K562 (cell line): Measurements from ENCODE around the gene ETV4. TPM values are rescaled to one million over a fixed set of nuclear protein-coding genes. Genes with fewer than 3 reads are reported as not detected.

Source experiments
- ATAC-seq: fragments of 200-7000 bp; cut with Tn5 transposase; 3 replicates; pipeline ENCODE4 v1.9.1; 2020; ENCODE audit warnings: moderate library complexity
- BruUV-seq: library from RNA; stranded (reverse); fragments of 400-500 nt; replicated peaks from 2 replicates; lab custom pipeline; 2021; lab: Mats Ljungman, UMichigan
- CTCF ChIA-PET: fragments of 300-600 bp; formaldehyde crosslinking; extraction: SDS; loops from one replicate; lab custom pipeline; 2021; ENCODE audit warnings: low intra/inter-chr PET ratio; lab: Yijun Ruan, JAX
- POLR2A ChIA-PET: fragments of 300-600, 350-650 bp; sonication (Branson Sonifier 250); formaldehyde crosslinking; extraction: SDS; loops from one replicate; lab custom pipeline; 2021; ENCODE audit warnings: antibody characterized with exemption, inconsistent platforms; lab: Yijun Ruan, JAX
- DNase-seq, 4 experiments: peaks; one replicate each; pipeline versions ENCODE4 v3.0.0 to v3.0.0-alpha.2; 2011 to 2018; ENCODE audit warnings: low spot score in 3 of 4, mixed read lengths in 3 of 4; ENCODE audit errors: extremely low read depth in 1 of 4
- FAIRE-seq: peaks from 2 replicates; lab custom pipeline; 2011; peaks lifted over from hg19 to GRCh38; lab: Jason Lieb, UNC
- H2AFZ ChIP-seq: 2 replicates; pipeline ENCODE4 v1.6.0; 2011; ENCODE audit warnings: low read depth, low read length, control low read depth, inconsistent platforms
- H3K27ac ChIP-seq: fragments of 200-600 bp; 3 replicates; pipeline ENCODE4 v1.8.0; 2011; ENCODE audit warnings: low read depth, mild to moderate bottlenecking, control low read depth, inconsistent platforms, low read length, moderate library complexity, mixed read lengths; ENCODE audit errors: extremely low read depth
- H3K27me3 ChIP-seq, 2 experiments: fragments of 300-600 bp in 1 of 2; 2 replicates in 1 of 2; 3 replicates in 1 of 2; pipeline versions ENCODE4 v1.6.0 to v1.8.0; 2011; ENCODE audit warnings: inconsistent platforms in 2 of 2, low read length in 2 of 2, mild to moderate bottlenecking in 1 of 2, mixed read lengths in 1 of 2, moderate library complexity in 1 of 2; ENCODE audit not compliant: control insufficient read depth in 2 of 2, insufficient read depth in 2 of 2
- H3K36me3 ChIP-seq: fragments of 300-600 bp; 3 replicates; pipeline ENCODE4 v1.8.0; 2011; ENCODE audit warnings: mild to moderate bottlenecking, low read length, inconsistent platforms; ENCODE audit not compliant: control insufficient read depth, insufficient read depth
- H3K4me1 ChIP-seq, 2 experiments: fragments of 200-600 bp in 1 of 2; replicated peaks in 1 of 2; 2 replicates in 1 of 2; 3 replicates in 1 of 2; pipeline versions ENCODE4 v1.5.1 to v1.8.0; 2011; ENCODE audit warnings: inconsistent platforms in 2 of 2, low read length in 2 of 2, mild to moderate bottlenecking in 1 of 2, mixed read lengths in 1 of 2, moderate library complexity in 1 of 2; ENCODE audit not compliant: control insufficient read depth in 2 of 2, insufficient read depth in 2 of 2
- H3K4me2 ChIP-seq: 2 replicates; pipeline ENCODE4 v1.6.1; 2011; ENCODE audit warnings: low read length, control low read depth, inconsistent platforms, mixed read lengths; ENCODE audit not compliant: insufficient read depth
- H3K4me3 ChIP-seq: fragments of 200-600 bp; sonication (generic), shearing (Covaris generic); 2 replicates; pipeline ENCODE4 v1.5.1; 2016; ENCODE audit warnings: control low read depth, inconsistent platforms
- H3K79me2 ChIP-seq: fragments of 200-600 bp; 3 replicates; pipeline ENCODE4 v1.8.0; 2011; ENCODE audit warnings: low read length, inconsistent platforms; ENCODE audit not compliant: control insufficient read depth, insufficient read depth
- H3K9ac ChIP-seq, 2 experiments: 2 replicates each; pipeline versions ENCODE4 v1.6.0 to v1.6.1; 2011; ENCODE audit warnings: low read depth in 2 of 2, low read length in 2 of 2, control low read depth in 1 of 2, inconsistent platforms in 1 of 2, mild to moderate bottlenecking in 1 of 2, mixed read lengths in 1 of 2; ENCODE audit not compliant: insufficient read depth in 1 of 2
- H3K9me1 ChIP-seq: one replicate; pipeline ENCODE4 v1.6.0; 2011; ENCODE audit warnings: inconsistent platforms, mild to moderate bottlenecking, low read length, moderate library complexity; ENCODE audit not compliant: control insufficient read depth, insufficient read depth
- H3K9me3 ChIP-seq: replicated peaks from 2 replicates; pipeline ENCODE4 v1.5.1; 2011; ENCODE audit warnings: low read depth, low read length, inconsistent platforms; ENCODE audit not compliant: control insufficient read depth, insufficient read depth
- H4K20me1 ChIP-seq: replicated peaks from 2 replicates; pipeline ENCODE4 v1.6.1; 2011; ENCODE audit warnings: low read length, inconsistent platforms, mixed read lengths; ENCODE audit not compliant: control insufficient read depth, insufficient read depth
- MLLT1 ChIP-seq, 2 experiments: fragments of 450-650 bp; IDR thresholded peaks; 2 replicates each; pipeline ENCODE4 v1.6.1; 2016
- NELFE ChIP-seq: IDR thresholded peaks from 2 replicates; pipeline ENCODE4 v1.6.1; 2011; ENCODE audit warnings: mild to moderate bottlenecking; ENCODE audit not compliant: insufficient read depth, insufficient read length
- PHTF2 ChIP-seq: fragments of 250-450 bp; sonication (Bioruptor Pico); IDR thresholded peaks from 2 replicates; pipeline ENCODE4 v1.5.0; 2021; ENCODE audit warnings: mild to moderate bottlenecking
- PTBP1 ChIP-seq: fragments of 200-400 bp; formaldehyde crosslinking; IDR thresholded peaks from 2 replicates; pipeline ENCODE4 v1.6.1; 2017; ENCODE audit warnings: low read depth, low read length
- SP1 ChIP-seq: sonication (generic); formaldehyde crosslinking; IDR thresholded peaks from 2 replicates; pipeline ENCODE4 v1.8.1; 2022; ENCODE audit warnings: mild to moderate bottlenecking, missing genetic modification reagents
- SRSF1 ChIP-seq: fragments of 200-400 bp; formaldehyde crosslinking; IDR thresholded peaks from 2 replicates; pipeline ENCODE4 v1.6.1; 2017; ENCODE audit warnings: mild to moderate bottlenecking, low read depth, low read length, moderate library complexity
- TAF9B ChIP-seq: fragments of 450-650 bp; IDR thresholded peaks from 2 replicates; pipeline ENCODE4 v1.6.1; 2018; ENCODE audit warnings: mild to moderate bottlenecking; ENCODE audit not compliant: partially characterized antibody
- ZBTB8A ChIP-seq: fragments of 450-650 bp; IDR thresholded peaks from 2 replicates; pipeline ENCODE4 v1.6.1; 2018; ENCODE audit warnings: mild to moderate bottlenecking, moderate library complexity; ENCODE audit not compliant: partially characterized antibody
- ZNF23 ChIP-seq: fragments of 250-450 bp; sonication (Bioruptor Pico); IDR thresholded peaks from 2 replicates; pipeline ENCODE4 v1.4.0; 2020; ENCODE audit warnings: mild to moderate bottlenecking
- ZNF707 ChIP-seq: fragments of 250-450 bp; sonication (Bioruptor Pico); conservative IDR thresholded peaks from 2 replicates; pipeline ENCODE4 v1.8.0; 2022; ENCODE audit warnings: inconsistent platforms, mild to moderate bottlenecking, moderate library complexity
- WGBS: fragments of 100-300 bp; shearing (Covaris generic); methylation state at CpG from one replicate; pipeline ENCODE4 v1.1.6; 2016; ENCODE audit warnings: low coverage, mixed read lengths; ENCODE audit not compliant: insufficient coverage; ENCODE audit errors: missing lambda C conversion rate; 5-methylcytosine and 5-hydroxymethylcytosine counted together
- in situ Hi-C: fragments of 300-500 bp; cut with MboI; formaldehyde crosslinking; loops from 4 replicates; pipeline ENCODE4 v1.15.0; 2018; ENCODE audit warnings: inconsistent platforms, mixed read lengths
- intact Hi-C: fragments of 100-400 bp; cut with micrococcal nuclease; formaldehyde crosslinking; loops from 2 replicates; pipeline ENCODE4 v1.14.2; 2022
- polyA plus RNA-seq, 8 experiments: library from polyadenylated mRNA; depleted of rRNA in 4 of 8; stranded (reverse) in 5 of 8; unstranded in 3 of 8; fragments of >200 nt; fragmentation: Nextera tagmentation in 2 of 8; fragmentation: Illumina TruSeq in 1 of 8; extraction: Ambion mirVana in 2 of 8; extraction: Trizol in 1 of 8; gene quantifications; 2 replicates each; pipeline versions ENCODE4 v1.2.1 to v1.2.3, GENCODE V29; 2011 to 2014; ENCODE audit warnings: inconsistent platforms in 1 of 8, missing spikeins in 1 of 8
- total RNA-seq, 7 experiments: library from RNA; depleted of rRNA in 6 of 7; stranded (reverse); fragments of >200 nt in 6 of 7; fragmentation: Illumina TruSeq in 2 of 7; extraction: Trizol in 2 of 7; gene quantifications; 2 replicates each; pipeline versions ENCODE4 v1.2.1 to v1.2.3, GENCODE V29; 2011 to 2021; ENCODE audit warnings: low replicate concordance in 1 of 7
- TF ChIP-seq, protein P1 (sequence below): fragments of 150-350 bp; conservative IDR thresholded peaks from 2 replicates; pipeline ENCODE4 v1.6.1; 2014; ENCODE audit warnings: low read length
- TF ChIP-seq, protein P2 (sequence below), 2 experiments: fragments of 450-650 bp in 1 of 2; IDR thresholded peaks; 2 replicates each; pipeline ENCODE4 v1.6.1; 2011 to 2017; ENCODE audit warnings: low read depth in 2 of 2, antibody characterized with exemption in 1 of 2, borderline replicate concordance in 1 of 2, low read length in 1 of 2, mild to moderate bottlenecking in 1 of 2, mixed read lengths in 1 of 2; ENCODE audit not compliant: control insufficient read depth in 1 of 2

Gene ETV4
- total and polyA plus RNA-seq, 9 of the 15 experiments (the other 6 are each of a cell fraction or from before 2014, with no cell fraction given), result 5.5 to 66.3 (median 28.2) TPM

- ATAC-seq (peak; percentile 98), FAIRE-seq (peak; percentile 98), DNase-seq (peak; percentile 91 to 97 (median 94))
- Histone ChIP-seq H3K9me1 (no peaks in the 10 kb centered on the region), H3K9ac (peak within 1 kb of the TSS; percentile 82 to 98), H3K79me2 (peaks cover 39% of the 10 kb centered on the region), H3K9me3 (no peaks in the 10 kb centered on the region), H4K20me1 (no peaks in the 10 kb centered on the region), H2AFZ (peak within 1 kb of the TSS; percentile 100), H3K27me3 (no peaks in the 10 kb centered on the region), H3K36me3 (no peaks in the 10 kb centered on the region), H3K4me2 (peak within 1 kb of the TSS; percentile 97), H3K4me3 (peak within 1 kb of the TSS; percentile 62), H3K27ac (peak within 1 kb of the TSS; percentile 79), H3K4me1 (peaks cover 3 to 4% of the 10 kb centered on the region in 2 experiments; a peak in 3 of 5 replicates)
- in situ Hi-C loops (loop anchor here (5.0 to 25.0 kb wide), 2 partner anchors 97 to 197 kb away; no protein-coding TSS in a partner anchor), intact Hi-C loops (loop anchor here (1.0 kb wide), 2 partner anchors 90 to 95 kb away; no protein-coding TSS in a partner anchor)
- ChIA-PET CTCF (interaction anchor here (0.5 to 4.7 kb wide), 10 partner anchors 85 to 486 kb away, joined by 3 to 181 read pairs (median 3); partner anchors contain the start of genes ARL4D and RPL27), POLR2A (interaction anchor here (0.6 to 4.6 kb wide), 20 partner anchors 9 to 953 kb away, joined by 3 to 45 read pairs (median 4); no protein-coding TSS in a partner anchor)
- WGBS, result 2% methylated on average over 50 of the region's 51 CpGs
- BruUV-seq, result TSS peak; percentile 72
- TF ChIP-seq NELFE (no peak), SRSF1 (no peak), ZNF707 (CRISPR knock-in tag) (no peak), SP1 (CRISPR knock-in tag) (peak; percentile 87), TAF9B (peak; percentile 87), ZNF23 (CRISPR knock-in tag) (no peak), PHTF2 (no peak), ZBTB8A (no peak), PTBP1 (no peak), MLLT1 (IDR thresholded peaks at IDR 0.05) (peak; percentile 66 to 87)
- TF ChIP-seq, protein P1, sequence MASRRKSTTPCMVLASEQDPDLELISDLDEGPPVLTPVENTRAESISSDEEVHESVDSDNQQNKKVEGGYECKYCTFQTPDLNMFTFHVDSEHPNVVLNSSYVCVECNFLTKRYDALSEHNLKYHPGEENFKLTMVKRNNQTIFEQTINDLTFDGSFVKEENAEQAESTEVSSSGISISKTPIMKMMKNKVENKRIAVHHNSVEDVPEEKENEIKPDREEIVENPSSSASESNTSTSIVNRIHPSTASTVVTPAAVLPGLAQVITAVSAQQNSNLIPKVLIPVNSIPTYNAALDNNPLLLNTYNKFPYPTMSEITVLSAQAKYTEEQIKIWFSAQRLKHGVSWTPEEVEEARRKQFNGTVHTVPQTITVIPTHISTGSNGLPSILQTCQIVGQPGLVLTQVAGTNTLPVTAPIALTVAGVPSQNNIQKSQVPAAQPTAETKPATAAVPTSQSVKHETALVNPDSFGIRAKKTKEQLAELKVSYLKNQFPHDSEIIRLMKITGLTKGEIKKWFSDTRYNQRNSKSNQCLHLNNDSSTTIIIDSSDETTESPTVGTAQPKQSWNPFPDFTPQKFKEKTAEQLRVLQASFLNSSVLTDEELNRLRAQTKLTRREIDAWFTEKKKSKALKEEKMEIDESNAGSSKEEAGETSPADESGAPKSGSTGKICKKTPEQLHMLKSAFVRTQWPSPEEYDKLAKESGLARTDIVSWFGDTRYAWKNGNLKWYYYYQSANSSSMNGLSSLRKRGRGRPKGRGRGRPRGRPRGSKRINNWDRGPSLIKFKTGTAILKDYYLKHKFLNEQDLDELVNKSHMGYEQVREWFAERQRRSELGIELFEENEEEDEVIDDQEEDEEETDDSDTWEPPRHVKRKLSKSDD, result no peak; the same call in 1 of the 2 replicates
- TF ChIP-seq, protein P2, sequence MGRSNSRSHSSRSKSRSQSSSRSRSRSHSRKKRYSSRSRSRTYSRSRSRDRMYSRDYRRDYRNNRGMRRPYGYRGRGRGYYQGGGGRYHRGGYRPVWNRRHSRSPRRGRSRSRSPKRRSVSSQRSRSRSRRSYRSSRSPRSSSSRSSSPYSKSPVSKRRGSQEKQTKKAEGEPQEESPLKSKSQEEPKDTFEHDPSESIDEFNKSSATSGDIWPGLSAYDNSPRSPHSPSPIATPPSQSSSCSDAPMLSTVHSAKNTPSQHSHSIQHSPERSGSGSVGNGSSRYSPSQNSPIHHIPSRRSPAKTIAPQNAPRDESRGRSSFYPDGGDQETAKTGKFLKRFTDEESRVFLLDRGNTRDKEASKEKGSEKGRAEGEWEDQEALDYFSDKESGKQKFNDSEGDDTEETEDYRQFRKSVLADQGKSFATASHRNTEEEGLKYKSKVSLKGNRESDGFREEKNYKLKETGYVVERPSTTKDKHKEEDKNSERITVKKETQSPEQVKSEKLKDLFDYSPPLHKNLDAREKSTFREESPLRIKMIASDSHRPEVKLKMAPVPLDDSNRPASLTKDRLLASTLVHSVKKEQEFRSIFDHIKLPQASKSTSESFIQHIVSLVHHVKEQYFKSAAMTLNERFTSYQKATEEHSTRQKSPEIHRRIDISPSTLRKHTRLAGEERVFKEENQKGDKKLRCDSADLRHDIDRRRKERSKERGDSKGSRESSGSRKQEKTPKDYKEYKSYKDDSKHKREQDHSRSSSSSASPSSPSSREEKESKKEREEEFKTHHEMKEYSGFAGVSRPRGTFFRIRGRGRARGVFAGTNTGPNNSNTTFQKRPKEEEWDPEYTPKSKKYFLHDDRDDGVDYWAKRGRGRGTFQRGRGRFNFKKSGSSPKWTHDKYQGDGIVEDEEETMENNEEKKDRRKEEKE (IDR thresholded peaks at IDR 0.05; ENCODE audit: borderline replicate concordance in 1 of 2, control insufficient read depth in 1 of 2, low read depth in 2 of 2, low read length in 1 of 2), result peak in 1 of 2 experiments; percentile 93; a peak in 2 of 4 replicates
These were observed 62.2 kb downstream of the ETV4 start, which contains the start of gene DHX8 for GRCh38 chr17:43483674-43484551. Gene DHX8 (plus strand): TSS chr17:43483975. CDS start chr17:43484038, 63 bp downstream.
